Neuronal stem cell (in vitro differentiated cells): ENCODE data around the gene FASLG.

Experiments
- DNase-seq: peaks from one replicate; pipeline ENCODE4 v3.0.0-alpha.2; 2013; ENCODE audit warnings: low spot score
- H2AFZ ChIP-seq: one replicate; pipeline ENCODE4 v1.6.1; 2013; ENCODE audit warnings: mild to moderate bottlenecking, low read length, inconsistent platforms
- H2AK5ac ChIP-seq: 2 replicates; pipeline ENCODE4 v1.6.1; 2013; ENCODE audit warnings: low read depth, mild to moderate bottlenecking, inconsistent platforms, low read length, moderate library complexity, mixed read lengths
- H2BK120ac ChIP-seq: 2 replicates; pipeline ENCODE4 v1.6.1; 2013; ENCODE audit warnings: low read depth, mild to moderate bottlenecking, inconsistent platforms, low read length, moderate library complexity, mixed read lengths
- H2BK12ac ChIP-seq: one replicate; pipeline ENCODE4 v1.6.1; 2013; ENCODE audit warnings: low read length, inconsistent platforms
- H2BK15ac ChIP-seq: 2 replicates; pipeline ENCODE4 v1.6.1; 2013; ENCODE audit warnings: mild to moderate bottlenecking, low read length, inconsistent platforms, mixed read lengths
- H2BK5ac ChIP-seq: one replicate; pipeline ENCODE4 v1.6.1; 2013; ENCODE audit warnings: inconsistent platforms, mild to moderate bottlenecking, low read length, moderate library complexity
- H3K14ac ChIP-seq: one replicate; pipeline ENCODE4 v1.6.1; 2013; ENCODE audit warnings: low read length, inconsistent platforms
- H3K18ac ChIP-seq: 2 replicates; pipeline ENCODE4 v1.6.1; 2013; ENCODE audit warnings: low read length, inconsistent platforms
- H3K23ac ChIP-seq: 2 replicates; pipeline ENCODE4 v1.6.1; 2013; ENCODE audit warnings: low read depth, mild to moderate bottlenecking, mixed read lengths, low read length, inconsistent platforms; ENCODE audit not compliant: poor library complexity
- H3K27ac ChIP-seq: replicated peaks from 3 replicates; pipeline ENCODE4 v1.5.1; 2013; ENCODE audit warnings: low read length, inconsistent platforms
- H3K27me3 ChIP-seq, 3 experiments: 2 replicates each; pipeline ENCODE4 v1.6.1; 2013; ENCODE audit warnings: low read length in 3 of 3, mild to moderate bottlenecking in 2 of 3, inconsistent platforms in 1 of 3, low read depth in 1 of 3, mixed read lengths in 1 of 3, moderate library complexity in 1 of 3; ENCODE audit not compliant: control insufficient read depth in 3 of 3, insufficient read depth in 3 of 3
- H3K36me3 ChIP-seq, 2 donors: replicated peaks in 1 of 2; 2 replicates each; pipeline ENCODE4 v1.6.1; 2013; ENCODE audit warnings: low read length in 2 of 2; ENCODE audit not compliant: control insufficient read depth in 2 of 2, insufficient read depth in 2 of 2
- H3K4ac ChIP-seq: 2 replicates; pipeline ENCODE4 v1.6.1; 2013; ENCODE audit warnings: inconsistent platforms, mild to moderate bottlenecking, low read length, moderate library complexity
- H3K4me1 ChIP-seq, 2 donors: 1 replicate in 1 of 2; 2 replicates in 1 of 2; pipeline ENCODE4 v1.6.1; 2013; ENCODE audit warnings: low read length in 2 of 2, low read depth in 1 of 2; ENCODE audit not compliant: control insufficient read depth in 2 of 2, insufficient read depth in 1 of 2
- H3K4me2 ChIP-seq: one replicate; pipeline ENCODE4 v1.6.1; 2013; ENCODE audit warnings: mild to moderate bottlenecking, low read length, inconsistent platforms; ENCODE audit not compliant: insufficient read depth, poor library complexity, severe bottlenecking
- H3K4me3 ChIP-seq, 2 donors: 2 replicates each; pipeline ENCODE4 v1.5.1; 2013; ENCODE audit warnings: low read length in 2 of 2, mild to moderate bottlenecking in 2 of 2, inconsistent platforms in 1 of 2, moderate library complexity in 1 of 2
- H3K79me1 ChIP-seq: one replicate; pipeline ENCODE4 v1.6.1; 2013; ENCODE audit warnings: low read depth, mild to moderate bottlenecking, inconsistent platforms, low read length, moderate library complexity
- H3K9ac ChIP-seq: one replicate; pipeline ENCODE4 v1.6.1; 2013; ENCODE audit warnings: mild to moderate bottlenecking, low read depth, low read length, inconsistent platforms; ENCODE audit not compliant: poor library complexity
- H3K9me3 ChIP-seq, 2 donors: replicated peaks in 1 of 2; 2 replicates each; pipeline versions ENCODE3 to v1.6.1; 2013; ENCODE audit warnings: low read length in 2 of 2, mild to moderate bottlenecking in 2 of 2, inconsistent platforms in 1 of 2, low read depth in 1 of 2, mixed read lengths in 1 of 2, moderate library complexity in 1 of 2; ENCODE audit not compliant: control insufficient read depth in 2 of 2, insufficient read depth in 1 of 2
- H4K8ac ChIP-seq: one replicate; pipeline ENCODE4 v1.6.1; 2013; ENCODE audit warnings: low read depth, mild to moderate bottlenecking, inconsistent platforms, low read length, moderate library complexity
- H4K91ac ChIP-seq: one replicate; pipeline ENCODE4 v1.6.1; 2013; ENCODE audit warnings: low read length, low read depth, mild to moderate bottlenecking, inconsistent platforms; ENCODE audit not compliant: poor library complexity
- WGBS, 2 donors: extraction: QIAGEN DNeasy Blood & Tissue Kit; methylation state at CpG; one replicate each; pipeline ENCODE4 v1.1.7; 2013; ENCODE audit warnings: missing lambda C conversion rate in 2 of 2, mixed read lengths in 1 of 2; ENCODE audit not compliant: insufficient read length in 2 of 2, insufficient replicate concordance in 1 of 2; ENCODE audit errors: extremely low coverage in 2 of 2; 5-methylcytosine and 5-hydroxymethylcytosine counted together

FASLG gene

GRCh38 chr1:172647987-172648386 is 10.9 kb upstream of the FASLG start:
- Histone ChIP-seq H3K4me2 (no peak overlapping the region), H2AK5ac (no peak overlapping the region), H2BK12ac (no peak overlapping the region), H3K14ac (no peak overlapping the region), H3K23ac (no peak overlapping the region), H2BK15ac (no peak overlapping the region), H4K8ac (no peak overlapping the region), H3K18ac (no peak overlapping the region), H3K79me1 (no peaks in the 10 kb centered on the region), H3K9me3 (no peaks in the 10 kb centered on the region), H2BK5ac (no peak overlapping the region), H3K9ac (no peak overlapping the region), H3K4me3 (no peak overlapping the region), H2BK120ac (no peak overlapping the region), H3K27me3 (no peaks in the 10 kb centered on the region), H2AFZ (no peak overlapping the region), H3K4me1 (no peaks in the 10 kb centered on the region), H3K4ac (no peak overlapping the region), H3K36me3 (no peaks in the 10 kb centered on the region), H3K27ac (no peak overlapping the region), H4K91ac (no peak overlapping the region)
- no peak for DNase-seq
- WGBS, 2 donors = no CpG with 5 or more reads among the region's 4 CpGs

- Histone ChIP-seq H3K79me1 (no peaks in the 10 kb centered on the region), H2BK12ac (no peak overlapping the region), H4K91ac (no peak overlapping the region), H3K4me3 (no peak overlapping the region), H3K9me3 (no peaks in the 10 kb centered on the region), H2BK5ac (no peak overlapping the region), H2BK120ac (no peak overlapping the region), H3K23ac (no peak overlapping the region), H3K27ac (no peak overlapping the region), H2AK5ac (no peak overlapping the region), H3K4ac (no peak overlapping the region), H2AFZ (no peak overlapping the region), H3K9ac (no peak overlapping the region), H3K4me2 (no peak overlapping the region), H3K18ac (no peak overlapping the region), H3K36me3 (no peaks in the 10 kb centered on the region), H4K8ac (no peak overlapping the region), H3K4me1 (no peaks in the 10 kb centered on the region), H2BK15ac (no peak overlapping the region), H3K14ac (no peak overlapping the region), H3K27me3 (no peaks in the 10 kb centered on the region)
- WGBS, 2 donors = no CpG with 5 or more reads among the region's 2 CpGs
- DNase-seq = no peak
Observed at GRCh38 chr1:172650474-172651193, 8.3 kb upstream of the FASLG start.

GRCh38 chr1:172653015-172653709 is 5.7 kb upstream of the FASLG start:
- H3K4me3 ChIP-seq = no peak overlapping the region
- H3K36me3 ChIP-seq = no peaks in the 10 kb centered on the region
- H2BK120ac ChIP-seq = no peak overlapping the region
- H2AK5ac ChIP-seq = no peak overlapping the region
- H4K8ac ChIP-seq = no peak overlapping the region
- no CpG with 5 or more reads among the region's 5 CpGs for WGBS, 2 donors
- H3K27ac ChIP-seq = no peak overlapping the region
- H2BK5ac ChIP-seq = no peak overlapping the region
- H2BK15ac ChIP-seq = no peak overlapping the region
- H3K79me1 ChIP-seq = no peaks in the 10 kb centered on the region
- no peak overlapping the region for H3K4me2 ChIP-seq
- H3K4me1 ChIP-seq = no peaks in the 10 kb centered on the region
- no peak overlapping the region for H4K91ac ChIP-seq
- no peak overlapping the region for H3K9ac ChIP-seq
- H3K14ac ChIP-seq = no peak overlapping the region
- H2BK12ac ChIP-seq = no peak overlapping the region
- no peaks in the 10 kb centered on the region for H3K9me3 ChIP-seq
- H3K23ac ChIP-seq = no peak overlapping the region
- no peak overlapping the region for H3K4ac ChIP-seq
- no peak overlapping the region for H3K18ac ChIP-seq
- H3K27me3 ChIP-seq = no peaks in the 10 kb centered on the region
- no peak for DNase-seq
- no peak overlapping the region for H2AFZ ChIP-seq

GRCh38 chr1:172654535-172654934 is 4.4 kb upstream of the FASLG start:
- Histone ChIP-seq H3K36me3 (no peaks in the 10 kb centered on the region), H3K4me2 (no peak overlapping the region), H3K9ac (no peak overlapping the region), H3K79me1 (no peaks in the 10 kb centered on the region), H2BK5ac (no peak overlapping the region), H3K14ac (no peak overlapping the region), H2BK12ac (no peak overlapping the region), H3K4me1 (no peaks in the 10 kb centered on the region), H4K8ac (no peak overlapping the region), H3K18ac (no peak overlapping the region), H4K91ac (no peak overlapping the region), H3K9me3 (no peaks in the 10 kb centered on the region), H3K4me3 (no peak overlapping the region), H3K4ac (no peak overlapping the region), H2AK5ac (no peak overlapping the region), H2BK120ac (no peak overlapping the region), H3K27ac (no peak overlapping the region), H2BK15ac (no peak overlapping the region), H3K23ac (no peak overlapping the region), H3K27me3 (no peaks in the 10 kb centered on the region), H2AFZ (no peak overlapping the region)
- DNase-seq = no peak
- WGBS, 2 donors = no CpG with 5 or more reads among the region's 2 CpGs
